HG02938 (cell line): Measurements from ENCODE around the gene NACC1.
"Not testable (repeated sequence)": the region's sequence is repeated elsewhere in the genome, so short reads cannot be mapped to it uniquely, and the experiment has no call there.

Source experiments
- ATAC-seq: cut with Tn5 transposase; IDR thresholded peaks from one replicate; pipeline ENCODE4 v1.9.1; 2021; ENCODE audit warnings: mild to moderate bottlenecking, moderate library complexity; ENCODE audit not compliant: unreplicated experiment

Gene NACC1

GRCh38 chr19:13160557-13160956, 42.5 kb downstream of the NACC1 start:
- no peak for ATAC-seq

GRCh38 chr19:13162724-13163608, 44.9 kb downstream of the NACC1 start:
- peak; percentile 51 for ATAC-seq

DNA sequence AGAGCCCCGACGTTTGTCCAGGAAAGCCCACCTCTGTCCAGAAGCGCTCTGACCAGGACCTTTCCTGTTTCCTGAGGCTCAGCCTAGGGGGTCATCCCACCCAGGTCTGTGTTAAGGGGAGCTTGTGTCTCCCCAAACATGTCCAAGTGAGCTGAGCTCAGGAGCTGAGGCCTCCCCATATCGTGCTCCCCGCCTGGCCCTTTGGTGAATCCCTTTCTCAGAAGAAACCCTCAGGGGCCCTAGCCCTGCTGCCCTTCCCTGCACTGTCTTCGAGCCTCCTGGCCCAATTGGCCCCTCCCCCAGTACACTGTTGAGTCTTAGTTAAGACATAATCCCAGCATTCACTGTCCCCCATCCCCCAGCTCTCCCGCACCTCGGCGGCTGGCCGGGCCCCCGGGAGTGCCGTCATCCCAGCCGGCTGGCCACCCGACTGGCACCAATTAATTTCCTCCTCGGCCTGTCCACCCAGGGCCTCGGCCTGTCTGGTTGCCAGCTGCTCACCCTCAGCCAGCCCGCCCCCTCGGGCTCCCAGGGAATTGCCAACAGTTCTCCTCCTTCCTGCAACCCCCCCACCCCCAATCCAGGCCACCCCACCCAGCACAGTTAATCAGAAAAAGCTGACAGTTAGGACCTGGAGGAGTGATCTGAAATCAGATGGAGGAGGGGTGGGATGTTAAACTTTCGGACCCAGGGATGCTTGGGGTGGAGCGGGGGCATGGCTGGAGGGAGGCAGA, 45.7 kb downstream of the NACC1 start:
- ATAC-seq, result no peak

- ATAC-seq, result no peak
Observed at GRCh38 chr19:13164343-13165161, 46.5 kb downstream of the NACC1 start.

DNA sequence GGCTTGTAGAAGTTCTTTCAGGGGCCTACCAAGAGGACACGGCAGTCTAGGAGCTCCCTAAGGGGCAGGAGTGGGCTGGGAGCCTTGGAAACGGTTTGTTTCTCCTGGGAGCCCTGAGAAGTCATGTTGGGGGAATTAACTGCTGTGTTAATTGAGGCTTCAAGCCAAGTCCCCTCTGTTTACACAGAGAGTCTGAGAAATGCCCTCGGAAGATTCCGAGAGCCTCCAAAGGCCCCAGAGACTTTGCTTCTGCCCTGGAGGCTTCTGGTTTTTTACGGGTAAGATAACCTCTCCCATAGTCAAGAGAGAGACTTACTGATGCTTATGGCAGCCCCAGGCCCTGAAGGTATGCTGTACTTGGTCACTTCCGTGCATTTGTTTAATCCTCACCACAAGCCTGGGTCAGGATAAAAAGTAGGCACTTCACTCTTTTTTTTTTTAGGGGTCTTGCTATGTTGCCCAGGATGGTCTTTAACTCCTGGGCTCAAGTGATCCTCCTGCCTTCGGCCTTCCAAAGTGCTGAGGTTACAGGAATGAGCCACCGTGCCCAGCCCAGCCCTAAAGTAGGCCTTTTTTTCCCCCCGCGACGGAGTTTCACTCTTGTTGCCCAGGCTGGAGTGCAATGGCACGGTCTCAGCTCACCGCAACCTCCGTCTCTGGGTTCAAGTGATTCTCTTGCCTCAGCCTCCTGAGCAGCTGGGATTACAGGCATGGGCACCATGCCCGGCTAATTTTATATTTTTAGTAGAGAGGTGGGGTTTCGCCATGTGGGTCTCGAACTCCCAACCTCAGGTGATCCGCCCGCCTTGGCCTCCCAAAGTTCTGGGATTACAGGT, 47.3 kb downstream of the NACC1 start:
- ATAC-seq, result no peak

- ATAC-seq, result not testable (repeated sequence)
Observed at GRCh38 chr19:13166151-13166550, 48.1 kb downstream of the NACC1 start.

DNA sequence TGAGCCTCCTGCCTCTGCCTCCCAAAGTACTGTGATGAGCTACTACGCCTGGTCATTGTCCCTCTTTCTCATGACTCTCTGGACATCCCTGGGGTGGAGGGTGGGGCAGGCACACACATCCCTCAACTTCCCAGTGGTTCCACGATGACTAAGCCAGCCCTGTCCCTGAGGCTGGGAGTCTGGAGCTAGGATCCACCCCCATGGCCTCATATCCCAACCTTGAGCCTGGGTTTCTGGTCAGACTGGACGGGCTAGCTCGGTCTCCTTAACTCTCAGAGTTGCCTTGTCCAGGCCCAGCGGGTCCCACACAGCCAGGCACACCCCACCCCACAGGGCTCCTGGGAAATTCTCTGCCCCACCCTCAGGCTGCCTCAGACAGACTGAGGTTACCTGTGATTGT, 51.7 kb downstream of the NACC1 start:
- ATAC-seq, result no peak

GRCh38 chr19:13171146-13171545, 53.1 kb downstream of the NACC1 start:
- ATAC-seq, result no peak

- no peak for ATAC-seq
Observed at GRCh38 chr19:13172346-13173138, 54.5 kb downstream of the NACC1 start.

DNA sequence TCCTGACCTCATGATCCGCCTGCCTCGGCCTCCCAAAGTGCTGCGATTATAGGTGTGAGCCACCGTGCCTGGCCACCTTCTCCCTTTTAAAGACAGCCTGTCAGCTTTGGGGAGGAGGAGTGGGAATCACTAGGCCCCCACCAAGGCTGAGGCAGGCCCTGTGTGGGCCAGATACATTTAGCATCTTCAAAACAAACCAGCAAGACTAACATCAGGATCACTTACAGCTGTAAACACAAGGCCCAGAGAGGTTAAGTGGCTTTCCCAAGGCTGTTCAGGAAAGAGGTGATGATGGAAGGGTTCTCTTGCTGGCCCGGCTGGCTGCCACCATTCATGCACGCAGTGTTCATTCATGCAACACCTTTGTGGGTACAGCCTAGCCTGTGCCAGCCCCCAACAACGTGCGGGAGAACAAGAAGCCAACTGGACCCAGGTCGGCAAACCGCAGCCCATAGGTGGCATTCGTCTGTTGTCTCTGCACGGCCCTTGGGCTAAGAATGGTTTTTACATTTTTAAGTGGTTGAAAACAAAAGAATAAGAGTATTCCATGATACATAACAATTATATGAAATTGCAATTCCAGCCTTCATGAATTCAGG, 55.2 kb downstream of the NACC1 start:
- ATAC-seq, result no peak

DNA sequence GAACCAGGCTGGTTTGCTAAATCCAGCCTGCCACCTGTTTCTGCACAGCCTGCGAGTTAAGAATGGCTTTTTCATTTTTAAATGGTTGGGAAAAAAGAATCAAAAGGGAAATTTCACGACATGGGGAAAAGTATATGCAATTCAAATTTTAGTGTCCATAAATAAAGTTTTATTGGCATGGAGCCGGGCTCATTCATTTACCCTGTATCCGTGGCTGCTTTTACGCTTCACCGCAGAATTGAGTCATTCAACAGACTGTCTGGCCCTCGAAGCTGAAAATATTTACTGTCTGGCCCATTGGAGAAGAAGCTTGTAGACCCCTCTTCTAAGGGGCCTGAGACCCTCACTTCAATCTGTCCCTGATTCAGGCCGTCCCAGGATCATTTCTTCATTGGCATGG, 58.3 kb downstream of the NACC1 start:
- ATAC-seq, result no peak

GRCh38 chr19:13177584-13177983, 59.5 kb downstream of the NACC1 start:
- not testable (repeated sequence) for ATAC-seq

GRCh38 chr19:13178291-13178690, 60.2 kb downstream of the NACC1 start:
- ATAC-seq, result not testable (repeated sequence)

DNA sequence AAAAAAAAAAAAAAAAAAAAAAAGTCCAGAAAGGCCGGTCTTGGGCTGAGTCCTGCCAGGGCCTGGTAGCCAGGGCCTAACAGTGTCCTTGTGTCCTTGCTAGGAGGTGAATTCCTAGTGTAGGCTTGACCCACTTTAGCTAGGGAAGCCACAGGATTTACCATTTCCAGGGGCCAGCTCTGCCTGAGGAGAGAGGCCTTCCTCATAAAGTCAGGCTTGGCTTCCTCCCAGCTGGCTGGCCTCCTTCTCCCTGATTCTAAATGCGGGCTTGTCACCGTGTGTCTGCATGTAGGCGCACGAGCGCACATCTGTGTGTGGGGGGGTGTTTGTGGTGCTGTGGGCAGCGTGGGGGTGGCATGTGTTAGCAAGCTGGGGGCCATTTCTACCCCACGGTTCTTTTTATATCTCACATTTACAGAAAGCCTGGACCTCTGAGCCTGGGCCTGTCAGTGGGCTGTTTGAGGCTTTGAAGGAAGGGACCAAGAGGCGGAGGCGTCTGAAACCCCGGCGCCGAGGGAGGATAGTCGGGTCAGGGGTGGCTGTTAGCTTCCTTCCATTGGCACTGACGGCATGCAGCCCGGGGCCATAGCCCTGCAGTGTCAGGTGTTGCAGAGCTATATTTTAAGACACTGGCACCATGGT, 63.8 kb downstream of the NACC1 start:
- ATAC-seq, result no peak

- ATAC-seq, result not testable (repeated sequence)
Observed at GRCh38 chr19:13184926-13185325, 66.9 kb downstream of the NACC1 start.

- not testable (repeated sequence) for ATAC-seq
Observed at GRCh38 chr19:13185763-13186657, 67.9 kb downstream of the NACC1 start.

DNA sequence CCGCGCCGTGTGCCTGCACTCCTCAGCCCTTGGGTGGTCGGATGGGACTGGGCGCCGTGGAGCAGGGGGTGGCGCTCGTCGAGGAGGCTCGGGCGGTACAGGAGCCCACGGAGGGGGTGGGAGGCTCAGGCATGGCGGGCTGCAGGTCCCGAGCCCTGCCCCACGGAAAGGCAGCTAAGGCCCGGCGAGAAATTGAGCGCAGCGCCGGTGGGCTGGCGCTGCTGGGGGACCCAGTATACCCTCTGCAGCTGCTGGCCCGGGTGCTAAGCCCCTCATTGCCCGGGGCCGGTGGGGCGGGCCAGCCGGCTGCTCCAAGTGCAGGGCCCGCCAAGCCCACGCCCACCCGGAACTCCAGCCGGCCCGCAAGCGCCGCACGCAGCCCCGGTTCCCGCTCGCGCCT, 68.6 kb downstream of the NACC1 start:
- ATAC-seq, result not testable (repeated sequence)

DNA sequence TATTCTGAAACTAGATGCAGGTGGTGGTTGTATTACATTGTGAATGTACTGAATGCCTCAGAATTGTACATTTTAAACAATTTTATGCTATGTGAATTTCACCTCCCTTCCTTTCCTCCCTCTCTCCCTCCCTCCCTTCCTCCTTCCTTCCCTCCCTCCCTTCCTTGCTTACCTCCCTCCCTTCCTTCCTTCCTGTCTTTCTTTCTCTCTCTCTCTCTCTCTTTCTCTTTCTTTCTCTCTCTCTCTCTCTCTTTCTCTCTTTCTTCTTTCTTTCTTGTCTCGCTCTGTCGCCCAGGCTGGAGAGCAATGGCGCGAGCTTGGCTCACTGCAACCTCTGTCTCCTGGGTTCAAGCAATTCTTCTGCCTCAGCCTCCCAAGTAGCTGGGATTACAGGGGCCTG, 69.4 kb downstream of the NACC1 start:
- ATAC-seq, result no peak
